NCI-H524 treated with DMSO at 0.1 percent for 48 hours (cell line): Measurements from ENCODE around the gene TMEM52.

ENCODE experiments used
- DNase-seq: peaks from one replicate; lab custom pipeline; 2025; lab: John Stamatoyannopoulos, UW

The TMEM52 gene

DNA sequence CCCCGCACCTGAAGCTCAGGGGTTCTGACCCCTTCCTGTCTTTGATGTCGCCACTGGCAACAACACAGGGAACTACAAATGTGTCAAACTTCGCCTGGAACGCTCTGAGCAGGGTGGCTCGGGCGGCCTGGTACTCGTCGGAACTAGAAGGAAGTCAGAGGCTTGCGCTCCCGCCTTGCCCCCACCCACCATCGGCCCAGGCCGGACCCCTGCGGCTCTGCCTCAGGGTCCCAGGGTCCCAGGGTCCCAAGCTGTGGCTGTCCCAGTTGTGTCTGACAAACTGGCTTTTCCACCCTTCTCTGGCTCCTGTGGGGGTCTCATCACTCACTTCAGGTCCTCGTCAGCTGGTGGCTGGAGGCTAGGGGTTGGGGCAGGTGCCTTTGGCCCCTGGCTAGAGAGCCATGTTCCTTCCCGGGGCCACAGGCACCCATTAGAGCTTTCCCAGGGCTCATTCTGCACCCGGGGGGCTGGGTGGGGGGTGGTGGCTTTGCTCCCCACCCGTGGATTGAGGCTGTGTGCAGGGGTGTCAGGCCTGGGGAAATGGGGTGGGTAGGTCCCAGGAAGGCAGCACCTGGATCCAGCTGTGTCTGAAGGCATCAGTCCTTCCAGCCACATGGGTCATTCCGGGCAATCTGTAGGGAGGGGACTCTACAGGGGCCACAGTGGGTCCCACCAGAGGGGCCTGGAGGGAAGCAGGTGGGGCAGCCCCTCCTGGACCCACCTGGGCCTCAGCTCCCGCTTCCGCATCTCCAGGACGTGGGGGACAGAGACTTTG lies 8.0 kb upstream of the TMEM52 start:
- DNase-seq, result no peak

DNA sequence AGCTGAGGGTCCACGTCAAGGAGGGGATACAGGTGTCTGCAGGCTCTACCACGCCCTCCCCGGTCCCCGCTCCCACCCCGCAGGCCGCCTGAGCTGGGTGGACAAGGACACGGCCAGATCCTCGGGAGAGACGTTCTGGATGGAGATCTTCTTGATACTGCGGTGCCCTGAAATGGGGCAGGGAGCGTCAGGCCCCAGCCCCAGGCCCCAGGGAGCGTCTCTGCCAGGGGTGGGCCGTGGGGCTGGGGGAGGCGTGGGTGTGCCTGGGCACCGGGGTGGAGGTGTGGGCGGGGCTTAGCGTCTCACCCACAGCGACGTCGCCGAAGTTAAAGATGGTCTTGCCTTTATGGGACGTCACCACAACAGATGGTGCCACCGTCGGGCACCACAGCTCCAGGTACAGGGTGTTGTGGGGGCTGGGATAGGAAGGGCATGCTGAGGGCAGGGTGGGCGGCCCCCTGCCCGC lies 7.3 kb upstream of the TMEM52 start:
- no peak for DNase-seq

DNA sequence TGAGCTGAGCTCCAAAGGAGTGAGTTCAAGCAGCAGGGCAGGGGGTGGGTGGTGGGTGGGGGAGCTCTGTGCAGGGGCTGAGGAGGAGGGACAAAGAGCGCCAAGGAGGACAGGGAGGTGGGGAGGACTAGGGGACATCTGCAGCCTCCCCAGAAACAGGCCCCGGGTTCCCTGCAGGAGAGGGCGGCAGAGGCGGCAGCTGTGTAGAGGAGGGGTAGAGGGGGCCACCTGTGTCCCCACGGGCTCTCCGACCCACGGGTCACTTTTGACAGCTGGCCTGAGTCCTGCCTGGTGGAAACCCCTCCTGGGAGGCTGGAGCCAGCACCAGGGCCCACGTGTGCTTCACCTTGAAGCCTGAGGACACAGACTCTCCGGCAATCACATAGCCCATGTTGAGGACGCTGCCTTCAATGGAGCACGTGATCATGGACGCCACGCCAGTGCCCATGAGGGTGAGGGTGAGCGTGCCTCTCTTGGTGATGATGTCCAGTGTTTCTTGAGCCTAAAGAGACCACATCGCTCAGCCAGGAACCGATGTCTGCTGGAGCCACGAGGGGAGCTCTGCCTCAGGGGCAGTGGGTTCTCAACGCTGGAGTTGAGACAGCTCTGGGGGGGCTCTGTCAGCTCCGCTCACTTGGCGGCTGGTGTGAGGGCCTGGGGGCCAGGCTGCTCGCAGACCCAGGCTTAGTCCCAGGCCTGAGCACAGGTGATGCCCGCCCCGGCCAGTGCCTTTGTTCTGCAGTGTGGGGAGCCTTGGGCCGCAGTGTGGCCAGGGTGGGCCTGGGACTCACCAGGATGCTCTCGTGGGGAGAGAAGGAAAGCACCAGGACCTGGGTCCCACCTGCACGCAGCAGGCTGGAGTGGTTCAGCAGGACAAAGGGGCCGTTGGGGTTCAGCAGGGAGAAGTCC lies 6.6 kb upstream of the TMEM52 start:
- DNase-seq, result no peak

DNA sequence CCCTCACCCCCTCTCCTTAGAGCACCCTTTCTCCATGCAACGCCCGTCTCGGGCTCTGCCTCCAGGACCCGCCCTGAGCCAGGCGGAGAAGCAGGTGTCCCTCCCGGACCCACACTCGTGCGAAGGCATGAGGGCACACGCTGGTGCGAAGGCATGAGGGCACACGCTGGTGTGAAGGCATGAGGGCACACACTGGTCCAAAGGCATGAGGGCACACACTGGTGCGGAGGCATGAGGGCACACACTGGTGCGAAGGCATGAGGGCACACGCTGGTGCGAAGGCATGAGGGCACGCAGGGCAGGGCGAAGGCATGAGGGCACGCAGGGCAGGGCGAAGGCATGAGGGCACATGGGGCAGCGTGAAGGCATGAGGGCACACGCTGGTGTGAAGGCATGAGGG lies 5.8 kb upstream of the TMEM52 start:
- no peak for DNase-seq

DNA sequence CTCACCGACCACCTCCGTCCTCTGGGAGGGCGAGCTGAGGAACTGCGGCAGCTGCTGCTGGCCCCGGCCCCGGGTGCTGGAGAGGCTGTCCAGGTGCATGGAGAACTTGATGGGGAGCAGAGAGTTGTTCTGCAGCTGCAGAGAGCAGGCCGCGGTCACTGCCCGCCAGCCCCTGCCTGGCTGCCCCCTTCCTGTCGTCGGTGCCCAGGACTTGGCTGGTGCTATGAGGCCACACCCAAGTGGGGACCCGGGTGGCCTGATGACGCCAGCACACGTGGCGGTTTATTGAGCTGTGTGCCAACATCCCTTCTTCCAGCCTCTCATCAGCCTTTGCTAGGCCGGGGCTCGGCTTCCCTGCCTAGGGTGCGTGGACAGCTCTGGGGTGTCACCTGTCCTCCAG lies 5.3 kb upstream of the TMEM52 start:
- no peak for DNase-seq

DNA sequence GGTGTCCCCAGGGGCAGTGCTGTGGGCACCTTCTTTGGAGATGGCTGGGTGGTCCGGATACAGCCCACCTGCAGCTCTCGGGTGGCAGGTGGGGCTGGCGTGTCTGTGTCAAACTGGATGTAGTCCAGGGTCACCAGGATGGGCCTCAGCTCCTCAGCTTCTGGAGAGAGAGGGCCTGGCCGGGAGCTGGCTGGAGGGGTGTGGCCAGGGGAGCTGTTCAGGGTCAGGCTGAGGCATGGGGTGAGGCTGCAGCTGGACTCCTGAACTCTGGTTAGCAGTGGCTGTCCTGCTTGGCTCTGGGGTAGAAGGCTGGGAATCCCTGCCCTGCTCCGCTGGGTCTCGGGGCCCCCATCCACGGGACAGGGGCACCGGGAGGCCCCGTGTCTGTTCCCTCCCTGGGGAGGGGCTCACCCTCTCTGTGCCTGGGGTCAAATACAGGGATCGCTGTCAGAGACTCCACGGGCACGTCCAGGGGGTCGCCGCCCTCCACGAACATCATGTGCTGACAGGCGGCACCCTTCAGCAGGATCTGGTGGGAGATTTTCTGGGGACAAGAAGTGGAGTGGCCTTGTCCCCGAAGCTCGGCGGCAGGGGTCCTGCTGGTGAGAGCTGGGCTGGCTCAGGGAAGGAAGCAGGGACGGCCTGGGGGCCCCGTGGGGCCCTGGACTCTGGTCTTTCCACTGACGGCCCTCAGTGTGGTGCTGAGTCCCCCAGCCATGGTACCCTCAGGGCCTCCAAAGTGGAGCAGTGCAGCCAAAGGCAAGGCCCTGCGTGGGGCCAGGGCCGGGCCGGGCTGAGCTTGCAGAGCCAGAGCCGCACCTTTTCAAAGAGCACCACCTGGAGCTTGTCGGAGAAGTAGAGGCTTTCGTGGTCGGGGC lies 4.1 kb upstream of the TMEM52 start:
- DNase-seq, result no peak

DNA sequence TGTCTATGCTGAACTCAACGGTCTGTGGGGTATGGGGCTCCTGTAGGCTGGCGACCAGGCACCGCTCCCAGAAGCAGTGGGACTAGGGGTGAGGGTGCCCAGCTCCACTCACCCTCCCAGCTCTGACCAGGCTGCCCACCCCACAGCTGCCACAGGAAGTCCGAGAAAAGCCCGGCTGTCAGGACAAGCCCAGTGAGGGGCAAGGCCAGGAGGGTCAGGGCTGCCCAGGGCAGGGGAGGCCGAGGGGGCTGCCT lies 3.5 kb upstream of the TMEM52 start:
- no peak for DNase-seq

DNA sequence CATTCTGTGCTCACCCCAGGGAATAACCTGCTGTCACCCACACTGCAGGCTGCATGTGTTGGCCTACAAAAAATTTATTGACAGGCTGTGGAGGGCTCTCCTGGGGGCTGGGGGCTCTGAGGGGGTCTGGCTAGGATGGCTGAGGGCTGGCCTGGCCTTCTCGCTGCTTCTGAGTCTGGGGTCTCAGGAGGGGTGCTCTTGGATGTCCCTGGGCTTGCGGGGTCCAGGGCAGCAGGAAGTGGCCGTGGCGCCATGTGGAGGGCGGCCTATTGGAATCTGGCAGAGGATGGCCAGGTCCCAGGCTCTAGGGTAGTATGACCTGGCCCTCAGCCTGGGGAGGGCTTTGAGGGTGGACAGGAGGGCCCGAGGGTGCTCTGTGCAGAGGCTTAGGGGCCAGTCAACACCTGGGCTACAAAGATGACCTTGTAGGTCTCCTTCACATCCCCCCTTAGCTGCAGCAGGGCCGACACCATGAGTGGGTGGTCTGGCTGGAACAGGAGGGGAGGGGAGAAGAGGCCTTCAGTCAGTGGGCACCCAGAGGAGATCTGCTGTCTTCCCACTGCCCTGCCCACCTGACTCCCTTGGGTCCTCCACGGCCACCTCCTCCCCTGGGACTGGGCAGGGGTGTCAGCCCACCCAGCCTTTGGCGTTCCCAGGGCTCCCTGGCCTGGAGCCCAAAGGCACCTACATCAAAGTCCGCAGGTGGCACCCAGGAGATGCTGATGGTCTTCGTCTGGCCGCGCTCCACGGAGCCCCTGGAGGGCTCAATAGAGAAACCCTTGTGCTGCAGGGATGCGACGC lies 3.0 kb upstream of the TMEM52 start:
- DNase-seq, result no peak

DNA sequence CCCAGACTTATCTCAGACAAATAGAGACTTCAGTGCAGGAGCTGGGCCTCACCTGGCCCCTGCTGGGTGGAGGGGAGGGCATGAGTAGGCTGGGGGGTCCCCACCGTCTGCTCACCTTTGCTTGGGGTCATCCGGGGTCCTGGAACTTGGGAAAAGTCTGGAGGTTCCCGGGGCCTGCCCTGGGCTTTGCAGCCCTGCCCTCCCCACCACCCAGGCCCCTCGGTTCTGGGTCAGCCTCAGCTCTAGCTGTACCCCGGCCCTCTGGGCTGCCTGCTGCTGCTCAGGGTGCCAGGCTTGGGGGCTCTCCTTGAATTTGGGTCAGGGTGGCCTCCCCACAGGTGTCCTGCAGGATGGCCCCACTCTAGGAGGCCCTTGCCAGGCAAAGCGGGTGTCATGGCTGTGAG lies 2.4 kb upstream of the TMEM52 start:
- DNase-seq, result no peak

DNA sequence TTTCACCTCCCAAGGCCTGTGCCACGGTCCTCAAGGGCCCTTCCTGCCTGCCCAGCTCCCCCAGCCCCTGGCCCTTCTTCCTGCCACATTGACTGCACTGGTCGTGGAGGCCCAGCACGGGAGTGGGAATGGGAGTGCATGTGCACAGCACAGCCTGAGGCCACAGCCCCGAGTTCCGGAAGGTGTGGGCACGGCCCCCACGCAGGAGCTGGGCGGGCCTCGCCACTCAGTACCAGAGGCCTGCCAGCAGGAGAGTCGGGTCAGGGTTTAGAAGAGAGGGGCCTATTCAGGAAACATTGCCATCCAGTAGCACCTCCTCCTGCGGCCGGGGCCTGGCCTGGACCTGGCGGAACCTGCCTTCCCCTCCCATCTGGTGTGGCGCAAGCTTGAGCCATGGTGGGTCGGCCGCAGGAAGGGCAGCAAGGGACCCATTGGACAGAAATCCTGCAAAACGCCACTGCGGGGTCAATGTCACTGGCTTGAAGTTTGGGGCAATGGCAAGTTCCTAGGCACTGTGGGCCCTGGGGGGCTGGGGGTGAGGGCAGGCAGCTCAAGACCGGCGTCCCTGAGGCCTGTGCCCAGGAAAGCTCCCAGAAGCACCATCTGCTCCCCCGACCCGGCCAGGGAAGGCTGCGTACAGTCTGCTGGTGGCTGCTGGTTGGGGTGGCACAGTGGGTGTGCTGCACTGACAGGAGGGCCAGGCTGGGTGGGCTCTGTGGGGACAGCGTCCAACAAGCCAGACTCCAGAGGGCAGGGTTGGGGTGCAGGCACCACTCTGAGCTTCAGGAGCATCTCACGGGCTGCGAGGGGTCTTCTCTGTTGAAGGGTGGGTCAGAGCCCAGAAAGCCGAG lies 1.8 kb upstream of the TMEM52 start:
- DNase-seq, result no peak

DNA sequence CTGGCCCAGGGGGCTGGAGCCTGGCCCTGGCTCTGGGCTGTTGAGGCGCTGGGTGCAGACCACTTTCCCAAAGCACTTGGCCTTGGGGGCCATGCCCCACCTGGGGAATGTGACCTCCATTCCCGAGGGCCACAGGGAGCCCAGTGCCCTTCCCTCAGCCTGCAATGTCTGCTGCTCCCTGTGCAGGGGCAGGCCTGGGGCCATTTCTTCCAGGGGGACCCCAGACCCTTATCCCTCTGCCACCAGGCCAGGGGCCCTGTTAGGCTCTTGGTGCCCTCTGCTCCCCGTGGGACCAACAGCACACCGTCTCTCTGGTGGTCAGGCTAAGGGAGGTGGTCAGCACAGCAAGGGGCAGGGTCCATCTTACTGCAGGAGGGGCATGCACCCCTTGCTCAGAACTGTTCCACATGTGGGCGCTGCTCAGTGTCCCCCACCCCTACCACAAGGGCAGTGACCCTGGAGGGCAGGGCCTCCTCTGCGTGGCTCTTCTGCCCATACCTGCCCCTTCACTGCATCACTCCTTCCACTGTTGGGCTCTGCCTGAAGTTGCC lies 1.1 kb upstream of the TMEM52 start:
- DNase-seq, result no peak

DNA sequence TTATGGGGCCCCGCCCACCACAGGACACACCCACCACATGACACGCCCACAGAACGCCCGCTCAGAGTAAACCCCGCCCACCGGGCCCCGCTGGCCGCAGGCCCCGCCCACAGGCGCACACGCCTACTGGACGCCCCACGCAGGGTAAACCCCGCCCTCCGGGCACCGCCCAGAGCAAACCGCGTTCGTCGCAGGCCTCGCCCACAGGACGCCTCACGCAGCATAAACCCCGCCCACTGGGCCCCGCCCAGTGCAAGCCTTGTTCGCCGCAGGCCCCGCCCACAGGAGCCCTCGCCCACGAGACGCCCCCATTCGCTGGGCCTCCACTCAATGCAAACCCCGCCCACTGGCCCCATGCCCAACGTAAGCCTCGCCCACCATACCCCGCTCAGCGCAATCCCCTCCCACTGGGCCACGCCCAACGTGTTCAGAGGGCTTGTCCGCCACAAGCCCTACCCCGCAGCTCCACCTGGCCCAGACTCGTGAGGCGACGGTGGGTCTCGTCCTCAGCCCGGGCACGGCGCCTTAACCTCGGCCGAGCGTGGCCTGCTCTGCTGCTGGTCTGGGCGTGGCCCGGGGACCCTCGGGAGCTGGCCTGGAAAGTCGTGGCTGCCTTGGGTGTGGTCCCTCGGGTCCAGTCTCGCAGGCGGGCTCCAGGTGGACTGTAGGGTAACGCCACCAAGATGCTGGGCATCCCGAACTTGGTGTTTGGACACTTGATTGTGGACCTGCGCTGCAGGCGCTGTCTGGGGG lies 401 bp upstream of the TMEM52 start:
- DNase-seq, result peak; percentile 59

DNA sequence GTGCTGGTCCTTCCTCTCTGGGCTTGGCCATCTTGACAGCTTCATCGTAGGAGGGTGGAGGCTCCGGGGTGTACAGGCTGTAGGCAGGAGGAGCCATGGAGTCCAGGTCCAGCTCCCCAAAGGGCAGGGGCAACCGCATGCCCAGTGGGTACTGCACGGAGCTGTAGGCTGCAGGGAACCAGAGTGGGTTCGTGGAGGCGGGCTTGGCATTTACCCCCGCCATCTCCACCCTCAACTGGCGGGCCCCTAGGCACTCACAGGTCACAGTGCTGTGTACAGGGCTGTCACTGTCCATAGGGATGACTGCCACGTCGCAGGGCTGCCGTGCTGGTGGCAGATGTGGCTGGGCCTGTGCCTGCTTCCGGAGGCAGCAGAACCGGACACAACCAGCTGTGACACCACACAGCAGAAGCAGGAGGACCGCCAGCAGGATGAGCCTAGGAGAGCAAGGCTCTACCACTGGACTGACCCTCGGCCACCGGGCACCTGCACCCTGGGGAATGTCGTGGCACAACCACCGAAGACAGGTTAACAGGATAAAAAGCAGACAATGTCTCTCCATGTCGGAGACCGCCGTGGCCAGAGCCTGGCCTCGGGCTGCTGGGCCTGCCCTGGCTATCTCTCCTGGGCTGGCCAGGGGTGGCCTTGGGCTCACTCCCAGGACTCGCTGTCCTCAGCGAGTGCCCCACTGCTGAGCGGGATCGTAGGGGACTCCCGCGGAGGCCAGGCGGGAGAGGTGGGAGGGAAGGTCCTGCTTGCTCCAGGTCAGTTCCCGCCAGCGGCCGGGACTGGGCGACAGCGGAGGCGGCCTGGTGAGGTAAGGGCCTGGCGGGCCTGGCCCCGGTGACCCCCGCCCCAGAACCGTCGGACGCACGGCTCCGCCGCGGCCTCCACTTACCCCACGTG lies 831 bp downstream of the TMEM52 start:
- DNase-seq, result no peak

DNA sequence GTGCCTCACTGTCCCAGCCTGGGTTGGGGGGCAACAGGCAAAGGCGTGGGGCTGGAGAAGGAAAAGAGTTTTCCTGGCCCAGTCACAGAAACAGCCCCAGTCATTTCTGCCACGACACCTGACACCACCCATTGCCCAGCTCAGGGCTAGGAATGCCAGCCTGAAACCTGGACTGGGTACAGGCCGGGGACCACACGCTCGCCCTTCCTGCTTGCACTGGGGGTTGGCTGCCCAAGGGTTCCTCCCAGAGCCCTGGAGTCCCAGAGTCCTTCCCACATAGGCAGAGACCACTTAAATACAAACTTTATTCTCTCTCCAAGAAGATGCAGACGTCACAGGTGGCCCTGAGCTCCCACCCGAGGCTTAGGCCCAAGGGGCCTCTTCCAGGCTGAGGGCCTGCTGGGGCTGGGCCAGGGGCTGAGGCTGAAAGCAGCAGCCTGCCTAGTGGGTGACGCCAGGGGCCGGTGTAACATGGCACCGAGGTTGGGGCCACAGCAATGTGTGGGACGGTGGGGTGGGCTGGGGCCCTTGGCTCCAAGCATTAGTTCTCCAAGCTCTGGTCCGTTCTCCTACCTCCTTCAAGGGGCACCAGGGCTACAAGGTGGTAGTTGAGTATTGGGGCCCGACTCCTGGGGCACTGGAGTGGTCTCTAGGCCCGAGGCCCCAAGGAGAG lies 1.6 kb downstream of the TMEM52 start:
- no peak for DNase-seq

DNA sequence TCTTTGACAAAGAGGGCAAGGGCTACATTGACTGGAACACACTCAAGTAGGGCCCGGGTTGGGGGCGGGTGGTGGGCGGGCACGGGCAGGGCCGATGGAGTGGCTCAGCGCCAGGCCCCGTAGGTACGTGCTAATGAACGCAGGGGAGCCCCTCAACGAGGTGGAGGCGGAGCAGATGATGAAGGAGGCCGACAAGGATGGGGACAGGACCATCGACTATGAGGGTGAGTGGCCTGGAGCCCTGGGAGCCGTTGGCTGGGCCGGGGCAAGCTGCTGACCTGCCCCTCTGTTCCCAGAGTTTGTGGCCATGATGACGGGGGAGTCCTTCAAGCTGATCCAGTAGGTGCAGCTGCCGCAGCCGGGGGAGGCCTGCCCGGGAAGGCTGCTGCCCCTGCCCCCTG lies 2.2 kb downstream of the TMEM52 start:
- DNase-seq, result no peak

DNA sequence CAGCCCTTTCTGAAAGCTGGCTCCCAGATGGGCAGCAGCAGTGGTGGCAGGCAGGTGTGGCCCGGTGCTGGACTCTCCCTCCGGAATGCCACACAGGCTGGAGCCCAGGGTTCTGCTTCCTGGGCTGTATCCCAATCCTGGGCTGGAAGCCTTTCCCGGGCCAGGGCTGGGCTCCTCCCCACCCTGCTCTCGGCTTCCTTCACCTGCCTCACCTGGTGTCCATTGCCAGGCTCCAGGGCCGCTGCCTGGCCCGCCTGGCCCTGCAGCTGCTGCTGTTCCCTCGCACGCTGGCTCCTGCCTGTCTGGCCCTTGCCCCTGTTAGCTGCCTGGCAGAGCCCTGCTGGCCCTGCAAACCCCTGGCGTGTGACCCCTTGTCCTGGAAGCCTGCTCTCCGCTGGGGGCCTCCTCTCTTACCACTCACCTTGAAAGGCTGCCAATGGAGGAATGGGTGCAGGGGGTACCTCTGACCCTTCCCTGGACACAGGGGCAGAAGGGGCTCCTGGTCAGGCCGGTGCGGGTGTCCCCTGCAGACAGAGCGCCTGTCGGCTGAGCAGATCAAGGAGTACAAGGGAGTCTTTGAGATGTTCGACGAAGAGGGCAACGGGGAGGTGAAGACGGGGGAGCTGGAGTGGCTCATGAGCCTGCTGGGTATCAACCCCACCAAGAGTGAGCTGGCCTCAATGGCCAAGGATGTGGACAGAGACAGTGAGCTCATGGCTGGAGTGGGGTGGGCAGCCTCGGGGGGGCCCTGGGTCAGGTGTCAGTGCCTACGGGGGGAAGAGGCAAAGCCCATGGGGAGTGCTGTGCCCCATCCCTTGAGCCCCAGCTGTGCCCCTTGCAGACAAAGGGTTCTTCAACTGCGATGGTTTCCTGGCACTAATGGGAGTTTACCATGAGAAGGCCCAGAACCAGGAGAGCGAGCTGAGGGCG lies 2.9 kb downstream of the TMEM52 start:
- no peak for DNase-seq
